COLO668 (cell line): ENCODE measurements around the gene THRB.

Experiments
- DNase-seq: peaks from one replicate; lab custom pipeline; 2025; ENCODE audit not compliant: unreplicated experiment; lab: John Stamatoyannopoulos, UW

The THRB gene

DNA sequence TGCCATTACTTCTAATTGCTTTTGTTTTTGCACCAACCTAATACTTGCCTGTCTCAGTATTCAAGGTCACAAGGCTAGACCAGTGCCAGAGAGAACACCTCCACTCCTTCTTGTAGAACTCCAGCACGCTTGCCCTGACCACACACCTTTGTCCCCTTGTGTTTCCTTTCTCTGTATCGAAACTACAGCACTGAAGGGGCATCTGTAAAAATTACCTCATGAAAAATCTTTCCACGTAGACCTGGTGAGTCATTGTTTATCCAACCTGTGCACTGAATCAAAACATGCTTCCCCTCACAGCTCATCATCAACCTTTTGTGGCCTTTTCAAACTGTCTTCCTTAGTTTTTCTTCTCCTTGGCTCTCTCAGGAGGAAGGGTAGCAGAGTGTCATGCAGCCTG is 259.5 kb downstream of the THRB start:
- no peak for DNase-seq

DNA sequence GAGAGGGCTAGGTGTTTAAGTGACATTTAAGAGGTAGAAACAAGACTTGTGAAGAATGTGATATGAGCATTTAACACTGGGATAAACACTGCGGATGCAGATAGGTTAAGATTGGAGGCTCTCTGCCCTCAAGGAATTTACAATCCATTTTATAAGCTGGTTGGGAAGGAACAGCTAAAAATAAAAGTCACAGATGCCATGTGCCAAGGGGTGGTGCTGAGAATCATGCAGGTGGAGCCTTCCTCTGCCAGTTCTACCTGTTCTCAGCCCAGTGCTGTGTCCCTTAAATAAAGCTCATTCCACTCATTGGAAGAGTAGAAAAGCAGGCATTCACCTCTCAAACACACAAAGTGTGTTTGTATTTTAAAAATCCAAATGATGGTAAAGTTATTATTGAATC is 261.9 kb downstream of the THRB start:
- DNase-seq = no peak

DNA sequence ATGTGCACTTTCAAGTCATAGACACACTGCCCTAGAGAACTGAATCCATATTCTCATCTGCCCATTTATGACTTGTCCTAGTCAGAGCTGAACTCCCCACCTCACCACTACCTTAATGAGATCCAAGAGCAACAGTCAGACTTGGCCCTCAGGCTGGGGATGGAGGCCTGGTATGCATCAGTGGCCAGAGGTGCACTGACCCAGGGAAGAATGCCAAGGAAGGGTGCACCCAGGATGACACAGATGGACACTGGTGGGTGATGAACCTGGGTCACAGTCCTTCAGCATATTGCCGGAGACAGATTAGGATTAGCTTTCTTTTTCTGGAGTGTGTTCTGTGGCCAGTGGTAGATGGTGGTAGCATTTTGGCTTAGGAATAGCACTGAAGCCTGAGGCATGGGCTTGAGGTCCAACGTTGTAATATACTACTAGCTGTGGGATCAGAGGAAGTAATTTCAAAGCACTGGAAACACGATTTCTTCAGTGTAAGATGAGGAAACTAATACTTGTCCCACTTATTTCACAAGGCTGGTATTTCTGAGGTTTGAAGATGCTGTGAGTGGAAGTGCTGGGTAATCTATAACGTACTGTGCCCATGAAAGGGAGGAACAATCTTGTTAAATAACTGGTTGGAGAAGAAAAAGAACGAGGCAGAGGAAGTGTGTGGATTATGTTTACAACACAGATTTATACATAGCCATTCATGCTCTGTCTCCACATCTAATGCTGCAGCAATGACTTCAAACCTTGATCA is 265.0 kb downstream of the THRB start:
- no peak for DNase-seq

DNA sequence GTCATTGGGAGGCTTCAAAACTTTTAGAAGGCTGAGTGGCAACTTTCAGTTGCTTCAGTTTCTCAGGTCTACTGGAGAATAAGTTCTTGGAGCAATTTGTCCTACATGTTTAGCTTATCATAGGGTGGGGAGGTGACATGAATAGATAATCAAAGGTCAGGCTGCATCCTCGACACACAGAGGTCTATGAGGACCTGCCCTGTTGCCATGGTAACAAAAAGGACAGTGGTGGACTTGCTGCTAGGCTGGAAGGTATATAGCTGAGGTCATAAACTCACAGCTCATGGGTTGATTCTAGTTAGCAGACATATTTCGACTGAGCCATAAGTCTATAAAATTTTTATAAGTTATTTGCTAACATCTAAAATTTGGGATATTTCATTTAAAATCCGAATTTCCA is 267.0 kb downstream of the THRB start:
- no peak for DNase-seq

DNA sequence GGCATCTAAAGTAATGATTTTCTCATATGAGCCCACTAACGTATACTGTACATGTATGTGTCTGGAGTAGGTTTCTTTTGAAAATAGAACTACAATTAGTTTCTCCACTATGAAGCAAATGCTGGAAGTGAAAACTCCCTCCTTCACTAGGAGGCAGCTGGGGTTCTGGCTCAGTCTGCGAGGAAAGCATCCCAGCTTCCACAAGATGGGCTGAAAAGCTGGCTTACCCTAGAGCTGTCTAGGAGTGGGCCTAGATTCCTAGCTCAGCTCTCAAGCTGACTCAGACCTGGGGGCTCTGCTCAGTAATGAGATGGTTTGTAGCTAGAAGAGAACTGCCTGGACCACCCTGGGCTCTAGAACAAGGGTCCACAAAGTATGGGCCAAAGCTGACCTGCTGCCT is 268.3 kb downstream of the THRB start:
- no peak for DNase-seq

DNA sequence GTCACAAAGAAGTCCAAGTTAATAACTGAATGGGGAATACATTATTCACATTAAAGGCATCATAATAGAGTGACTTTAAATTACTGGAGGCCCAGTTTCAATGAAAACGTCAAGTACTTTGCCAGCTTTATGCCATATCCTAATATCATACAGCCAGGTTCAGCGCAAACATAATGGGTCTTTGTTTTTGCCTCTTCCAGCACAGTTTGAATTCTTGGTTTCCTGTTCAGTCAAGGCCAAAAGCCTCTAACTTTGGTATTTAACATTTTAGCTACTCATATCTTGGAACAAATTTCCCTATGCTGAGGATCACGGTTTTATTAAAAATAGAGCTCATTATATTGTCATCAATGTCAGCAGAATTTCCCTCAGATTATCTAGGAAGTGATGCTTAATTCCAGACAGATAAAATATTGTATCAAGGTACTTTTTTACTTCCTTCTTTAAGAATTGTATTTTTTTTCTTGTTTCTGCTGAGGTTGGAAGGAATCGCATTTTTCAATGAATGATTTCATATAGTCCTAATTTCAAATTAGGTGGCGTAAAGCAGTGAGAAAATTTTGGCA is 269.2 kb downstream of the THRB start:
- DNase-seq = no peak

DNA sequence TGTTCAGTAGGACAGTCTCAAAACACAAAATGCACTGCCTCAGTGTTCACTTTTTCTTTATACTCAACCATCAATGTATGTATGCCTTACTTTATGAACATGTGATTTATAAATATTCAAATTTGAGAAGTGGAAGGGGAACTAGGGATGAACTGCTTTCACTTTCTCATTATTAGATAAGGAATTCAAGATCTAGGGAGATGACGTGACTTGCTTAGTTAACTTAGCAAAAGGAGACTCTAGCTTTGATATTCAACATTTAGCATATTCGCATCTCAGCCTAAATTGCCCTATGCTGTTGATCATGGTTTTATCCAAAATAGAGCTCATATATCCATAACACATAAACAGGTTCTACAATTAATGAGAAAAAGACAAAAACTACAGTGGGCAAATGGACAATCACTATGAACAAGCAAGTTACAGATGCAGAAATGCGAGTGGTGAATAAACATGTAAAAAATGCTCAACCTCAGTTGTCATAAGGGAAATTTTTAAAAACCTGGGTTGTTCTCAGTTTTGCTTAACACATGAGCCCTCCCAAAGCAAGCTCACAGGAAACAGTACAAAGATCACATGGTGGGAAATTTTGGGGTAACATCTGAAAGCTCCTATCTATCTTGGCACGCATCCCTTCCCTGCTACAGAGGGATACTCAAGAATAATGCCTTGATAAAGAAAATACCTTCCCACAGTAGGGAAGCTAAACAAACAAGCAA is 269.8 kb downstream of the THRB start:
- DNase-seq = no peak

DNA sequence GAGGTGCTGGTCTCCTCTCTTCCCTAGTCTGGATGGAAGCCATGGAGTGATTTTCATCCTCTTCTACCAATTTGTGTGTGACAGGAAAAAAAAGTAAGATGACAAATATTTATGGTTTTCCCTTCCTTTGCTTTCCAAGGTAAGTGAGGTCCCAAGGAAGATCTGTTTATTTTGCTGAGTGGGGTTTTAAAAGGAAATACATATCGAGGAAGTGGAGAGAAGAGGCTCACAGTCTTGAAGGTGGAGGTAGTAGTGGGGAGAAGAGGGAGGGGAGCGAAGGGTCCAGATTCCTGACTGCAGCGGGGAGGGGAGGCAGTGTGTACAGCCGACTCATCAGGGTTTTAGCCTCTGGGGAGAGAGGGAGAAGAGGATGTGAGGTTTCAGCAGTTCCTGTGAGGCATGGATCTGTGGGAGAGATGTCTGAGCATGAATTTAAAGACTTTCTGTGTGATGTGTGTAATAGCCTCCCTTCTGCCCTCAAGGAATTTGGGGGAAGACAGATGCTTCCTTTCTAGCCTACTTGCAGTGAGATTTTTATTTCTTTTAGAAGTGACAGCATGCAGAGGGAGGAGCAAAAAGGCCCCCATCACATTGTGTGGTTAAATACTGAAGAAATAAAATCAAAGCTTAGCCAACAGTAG is 272.4 kb downstream of the THRB start:
- no peak for DNase-seq

DNA sequence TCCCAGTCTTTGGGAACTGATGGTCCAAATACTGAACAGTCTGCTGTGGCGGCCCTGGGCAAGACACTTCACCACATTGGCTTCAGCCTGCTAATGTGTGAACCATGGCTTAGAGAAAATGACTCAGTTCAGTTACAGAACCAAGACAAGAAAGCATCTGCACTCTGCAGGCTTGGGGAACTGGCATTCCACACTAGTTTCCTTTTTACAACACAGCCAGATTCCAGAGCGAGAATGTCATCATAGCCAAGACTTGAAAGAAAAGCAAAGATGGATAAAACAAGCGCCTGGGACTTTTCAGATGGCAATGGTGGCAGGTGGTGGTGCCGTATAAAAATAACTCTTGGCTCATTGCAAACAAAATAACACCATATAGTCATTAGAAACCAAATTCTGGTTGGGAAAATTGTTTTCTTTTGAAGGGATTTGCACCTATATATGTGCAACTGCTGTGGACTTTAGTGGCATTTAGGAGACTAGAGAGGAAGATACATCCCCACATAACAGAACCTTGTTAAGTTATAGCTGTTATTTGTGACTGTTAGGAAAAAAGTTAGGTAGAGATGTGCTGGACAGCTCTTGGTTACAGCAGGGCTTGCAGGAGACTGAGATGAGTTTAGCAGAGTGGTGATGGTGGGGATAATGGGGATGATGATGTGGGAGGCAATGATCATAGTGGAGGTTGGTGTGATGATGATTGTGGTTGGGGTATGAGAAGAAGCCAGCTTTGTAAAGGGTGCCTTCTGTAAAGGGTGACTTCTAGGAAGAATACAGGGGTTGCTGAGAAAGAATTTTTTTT is 273.6 kb downstream of the THRB start:
- DNase-seq = no peak

DNA sequence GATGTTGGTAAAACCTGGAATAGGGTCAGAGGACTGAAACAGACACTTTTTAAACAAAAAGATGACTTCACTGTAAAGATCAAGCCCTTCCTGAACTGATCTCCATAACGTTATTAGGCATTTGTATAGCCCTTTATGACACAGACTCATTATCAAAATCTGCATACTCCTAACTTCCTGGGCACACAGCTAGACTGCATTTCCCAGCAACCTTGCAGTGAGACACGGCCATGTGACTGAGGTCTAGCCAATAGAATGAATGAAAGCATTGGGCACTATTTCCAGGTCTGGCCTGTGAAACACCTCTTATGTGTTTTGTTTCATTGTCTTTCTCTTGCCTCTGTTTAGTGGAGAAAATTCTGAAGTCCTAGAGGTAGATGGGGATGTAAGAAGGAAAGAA is 279.1 kb downstream of the THRB start:
- DNase-seq = no peak

DNA sequence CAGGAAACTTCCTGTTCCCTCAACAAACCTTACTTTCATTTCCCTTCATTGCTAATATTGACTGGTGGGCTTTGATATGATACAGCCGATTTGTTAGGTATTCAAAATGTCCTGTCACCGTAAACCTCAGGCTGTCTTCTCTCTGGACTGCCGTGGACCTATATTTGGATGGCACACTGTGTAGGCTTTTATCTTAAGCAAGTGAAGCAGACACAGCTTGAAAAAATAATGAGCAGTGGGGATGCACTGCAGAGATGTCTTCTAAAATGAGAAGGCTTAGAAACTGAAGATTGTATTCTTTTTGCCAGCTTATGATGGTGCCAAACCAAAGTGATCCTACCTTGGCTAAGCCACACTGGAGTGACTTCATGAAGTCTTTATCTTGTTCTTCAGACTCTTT is 283.3 kb downstream of the THRB start:
- DNase-seq = no peak

DNA sequence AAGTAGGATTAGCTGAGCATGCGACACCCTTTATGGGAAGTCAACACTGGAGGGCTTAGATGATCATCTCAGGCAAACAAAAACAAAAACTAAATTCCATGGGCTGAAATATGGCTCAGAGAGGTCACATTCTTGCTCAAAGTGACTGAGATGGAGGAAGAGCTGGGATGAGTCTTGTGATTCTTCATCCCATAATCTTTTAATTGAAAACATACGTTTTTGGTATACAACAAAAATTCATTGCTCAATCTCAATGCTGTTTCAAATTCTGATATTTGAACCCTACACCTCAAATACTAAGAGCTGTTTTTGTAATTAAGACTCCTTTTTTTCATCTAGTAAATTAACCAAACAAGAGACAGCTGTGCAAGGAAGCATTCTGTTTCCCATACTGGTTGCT is 292.6 kb downstream of the THRB start:
- no peak for DNase-seq

DNA sequence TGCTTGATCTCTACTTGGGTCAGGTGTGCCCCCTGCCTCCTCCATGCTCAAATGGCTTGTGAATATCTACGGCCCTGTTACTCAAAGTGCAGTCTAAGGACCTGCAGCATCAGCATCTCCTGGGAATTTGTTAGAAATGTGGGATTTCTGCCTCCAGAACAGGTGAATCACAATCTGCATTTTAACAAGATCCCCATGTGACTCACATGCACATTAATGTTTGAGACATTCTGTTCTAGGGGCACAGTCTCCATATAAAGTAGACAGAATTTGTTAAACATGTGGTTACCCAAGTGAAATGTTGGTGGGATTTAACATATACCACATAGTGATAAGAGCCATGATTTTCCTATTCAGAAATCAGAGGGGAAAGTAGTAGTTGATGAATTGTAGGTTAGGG is 293.3 kb downstream of the THRB start:
- no peak for DNase-seq

DNA sequence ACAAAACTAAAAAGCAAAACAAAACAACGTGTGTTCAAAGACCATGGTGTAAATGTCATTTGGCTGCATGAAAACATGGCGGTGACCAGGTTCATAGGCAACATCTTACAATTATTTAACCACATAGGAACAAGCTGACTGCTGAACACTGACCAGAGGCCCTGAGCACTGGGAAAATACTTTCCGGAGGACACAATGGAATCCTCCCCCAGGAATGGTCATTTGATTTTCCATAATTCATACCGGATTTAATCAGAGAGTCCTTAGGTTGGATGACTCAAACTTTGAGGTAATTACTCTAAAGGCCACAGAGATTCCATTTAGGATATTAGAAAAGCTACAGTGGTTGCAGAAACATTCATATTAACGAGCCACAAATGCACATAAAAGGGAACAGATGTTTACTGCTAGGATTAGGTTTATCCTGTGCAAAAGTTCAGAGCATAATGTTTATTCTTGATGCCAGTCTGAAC is 294.8 kb downstream of the THRB start:
- no peak for DNase-seq

DNA sequence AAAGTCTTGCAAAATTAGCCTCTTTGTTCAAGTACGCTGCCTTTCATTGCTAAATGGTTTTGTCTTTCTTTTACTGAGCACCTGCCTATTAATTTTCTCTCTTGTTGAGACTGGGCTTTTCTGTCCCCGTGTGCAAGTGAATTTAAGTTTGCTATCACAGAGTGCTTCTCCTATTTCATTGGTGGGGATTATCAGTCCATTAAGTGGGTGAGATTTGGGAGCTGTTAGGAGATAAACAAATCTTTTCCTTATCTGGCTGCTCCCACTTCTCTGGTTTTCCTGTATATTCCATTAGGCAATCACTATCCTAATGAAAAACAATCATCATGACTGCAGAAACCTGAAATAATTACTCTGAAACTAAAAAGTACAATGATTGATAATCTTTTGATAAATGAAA is 295.4 kb downstream of the THRB start:
- DNase-seq = no peak

DNA sequence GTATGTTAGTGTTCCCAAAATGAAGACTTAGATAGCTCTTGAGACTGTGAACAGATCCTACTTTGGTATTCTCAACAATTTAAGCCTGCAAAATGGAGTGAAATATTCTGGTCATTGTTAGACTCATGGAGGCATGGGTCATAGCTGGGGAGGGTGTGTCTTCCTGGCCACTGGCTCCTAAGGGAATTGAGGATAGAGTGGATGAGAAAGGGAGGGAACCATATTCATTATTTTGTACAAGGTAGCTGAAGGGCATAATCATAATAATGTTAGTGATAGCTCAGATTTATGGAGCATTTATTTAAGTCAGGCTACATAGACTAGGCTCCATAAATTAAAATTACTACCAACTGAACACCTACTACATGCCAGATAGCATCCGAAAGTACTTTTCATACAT is 295.9 kb downstream of the THRB start:
- no peak for DNase-seq

DNA sequence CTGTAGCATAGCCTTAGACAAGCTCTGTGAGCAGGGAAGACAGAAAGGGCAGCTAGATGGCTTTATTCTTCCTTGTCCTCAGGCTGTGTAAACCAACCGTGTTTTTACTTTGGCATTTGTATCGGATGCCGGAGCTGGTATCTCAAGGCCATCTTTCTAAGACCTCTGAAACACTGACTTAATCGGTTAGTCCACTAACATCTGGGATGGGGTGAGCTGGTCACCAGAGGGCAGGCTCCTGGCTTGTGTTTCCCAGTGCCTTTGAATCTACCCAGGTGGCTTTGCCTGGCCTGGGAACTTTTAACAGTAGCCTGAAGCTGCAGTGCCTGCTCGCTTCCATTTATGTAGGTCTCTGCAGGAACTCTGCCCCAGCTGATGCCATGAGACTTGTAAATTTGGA is 296.8 kb downstream of the THRB start:
- no peak for DNase-seq

DNA sequence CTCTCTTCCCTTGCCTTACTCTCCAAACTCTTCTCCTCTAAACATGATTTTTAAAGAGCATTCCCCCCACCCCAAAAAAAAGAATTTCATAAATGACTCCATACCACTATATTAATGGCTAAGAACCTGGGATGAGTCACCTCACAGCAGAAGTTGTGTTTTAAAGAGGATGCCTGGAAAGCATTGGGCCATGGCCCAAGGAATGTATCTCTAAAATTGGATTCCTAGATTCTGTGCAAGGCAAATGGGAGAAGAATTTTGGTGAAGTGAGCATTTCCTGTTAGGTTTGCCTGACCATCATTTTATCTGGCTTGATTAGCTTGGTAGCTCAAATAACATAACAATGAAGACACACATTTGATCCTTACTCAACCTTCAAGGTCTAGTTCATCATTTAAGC is 298.1 kb downstream of the THRB start:
- no peak for DNase-seq

DNA sequence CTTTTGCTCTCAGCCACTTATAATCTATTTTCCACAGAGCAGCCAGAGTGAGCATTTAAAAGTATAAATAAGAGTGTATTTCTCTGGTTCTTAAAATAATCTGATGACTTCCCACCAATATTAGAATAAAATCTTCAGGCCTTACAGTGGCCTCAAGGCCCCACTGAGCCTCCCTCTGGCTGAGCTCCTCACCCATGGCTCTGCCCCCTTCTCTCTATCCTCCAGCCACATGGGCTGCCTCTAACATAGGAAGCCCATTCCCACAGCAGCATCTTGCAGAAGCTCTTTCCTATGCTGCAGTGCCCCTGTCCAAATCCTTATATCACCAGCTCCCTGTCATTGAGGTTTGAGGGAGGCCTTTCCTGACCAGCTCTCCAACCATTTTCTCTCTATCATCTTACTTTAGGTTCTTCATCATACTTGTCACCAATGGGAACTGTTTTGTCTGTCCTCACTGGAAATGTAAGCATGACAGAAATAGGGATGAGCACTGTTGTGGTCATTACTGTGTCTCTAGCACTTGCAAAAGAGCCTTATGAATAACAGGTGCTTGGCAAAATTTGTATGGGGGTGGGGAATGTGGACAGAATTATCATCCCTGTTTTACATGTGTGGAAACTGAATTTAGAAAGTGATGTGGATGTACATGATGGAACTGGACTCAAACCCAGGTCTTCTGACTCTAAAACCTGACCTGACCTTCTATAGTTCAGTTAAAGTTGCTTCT is 299.0 kb downstream of the THRB start:
- DNase-seq = no peak

DNA sequence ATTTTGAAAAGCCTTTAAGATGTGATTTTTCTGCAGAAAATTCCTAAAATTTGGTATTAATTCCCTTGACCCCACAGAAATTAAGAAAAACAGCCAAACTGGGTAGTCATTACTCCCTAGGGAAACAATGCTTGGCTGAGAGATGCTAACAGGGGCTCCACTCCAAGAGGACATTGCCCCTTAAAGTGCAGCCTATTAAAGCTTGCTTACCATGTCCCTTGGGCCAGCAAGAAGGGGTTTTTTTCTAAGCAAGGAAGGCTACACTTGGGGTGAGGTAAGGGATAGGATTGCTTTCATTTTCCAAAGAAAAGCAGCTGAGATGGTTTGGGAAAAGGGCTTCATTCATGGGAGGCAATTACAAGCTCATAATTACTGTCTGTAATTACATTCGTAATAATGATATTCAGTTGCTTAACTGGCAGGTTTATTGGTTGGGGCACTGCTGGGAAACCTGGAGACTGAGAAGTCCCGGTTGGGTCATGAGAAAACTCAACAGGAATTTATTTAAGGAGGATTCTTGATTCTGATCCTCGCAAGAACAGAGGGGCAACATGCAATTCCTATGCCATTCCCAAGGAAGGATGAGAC is 302.1 kb downstream of the THRB start:
- DNase-seq = no peak
